PC-9 (cell line): ENCODE measurements around the gene KCNQ1OT1. TPM values are rescaled to one million over a fixed set of nuclear protein-coding genes. Genes with fewer than 3 reads are reported as not detected.

Experiments used
- BruUV-seq: library from RNA; stranded (reverse); fragments of 400-500 nt; replicated peaks from 2 replicates; lab custom pipeline; 2021; lab: Mats Ljungman, UMichigan
- CTCF ChIA-PET: fragments of 300-600 bp; sonication (Branson Sonifier 250); formaldehyde crosslinking; loops from one replicate; lab custom pipeline; 2022; ENCODE audit warnings: antibody characterized with exemption; lab: Charles Lee
- POLR2A ChIA-PET: fragments of 300-600 bp; sonication (Branson Sonifier 250); formaldehyde crosslinking; loops from one replicate; lab custom pipeline; 2022; ENCODE audit warnings: antibody characterized with exemption; ENCODE audit not compliant: unreplicated experiment; lab: Charles Lee
- DNase-seq, 2 experiments: peaks; one replicate each; pipeline versions ENCODE4 v3.0.0 to v3.0.0-alpha.2; 2015 to 2022; ENCODE audit warnings: mixed read lengths in 1 of 2
- H2AFZ ChIP-seq: fragments of 200-600 bp; sonication (generic); 2 replicates; pipeline ENCODE4 v1.8.1; 2017; ENCODE audit warnings: antibody characterized with exemption
- H3F3A ChIP-seq: fragments of 200-600 bp; sonication (generic); 2 replicates; pipeline ENCODE4 v1.8.1; 2017; ENCODE audit warnings: antibody characterized with exemption, mild to moderate bottlenecking, low read depth; ENCODE audit not compliant: insufficient read depth
- H3K27ac ChIP-seq: fragments of 200-600 bp; sonication (generic); 2 replicates; pipeline ENCODE4 v1.6.1; 2016; ENCODE audit warnings: mixed run types
- H3K27me3 ChIP-seq: fragments of 200-600 bp; sonication (generic); 2 replicates; pipeline ENCODE4 v1.6.1; 2016; ENCODE audit warnings: low read depth, mixed run types; ENCODE audit not compliant: insufficient read depth
- H3K36me3 ChIP-seq: fragments of 200-600 bp; sonication (generic); 2 replicates; pipeline ENCODE4 v1.6.1; 2016; ENCODE audit warnings: low read depth, mixed run types
- H3K4me1 ChIP-seq: fragments of 200-600 bp; sonication (generic); replicated peaks from 2 replicates; pipeline ENCODE4 v1.6.1; 2016; ENCODE audit warnings: mixed run types; ENCODE audit not compliant: insufficient read depth
- H3K4me2 ChIP-seq: fragments of 200-600 bp; sonication (generic); 2 replicates; pipeline ENCODE4 v1.6.1; 2017; ENCODE audit warnings: mixed run types
- H3K4me3 ChIP-seq: fragments of 200-600 bp; sonication (generic); 2 replicates; pipeline ENCODE4 v1.6.1; 2016; ENCODE audit warnings: mixed run types
- H3K79me2 ChIP-seq: fragments of 200-600 bp; sonication (generic); 2 replicates; pipeline ENCODE4 v1.6.1; 2017; ENCODE audit warnings: low read depth, mixed run types
- H3K9me2 ChIP-seq: fragments of 200-600 bp; sonication (generic); 2 replicates; pipeline ENCODE4 v1.8.1; 2017; ENCODE audit warnings: mild to moderate bottlenecking; ENCODE audit not compliant: insufficient read depth
- H3K9me3 ChIP-seq: fragments of 200-600 bp; sonication (generic); 2 replicates; pipeline ENCODE4 v1.8.1; 2016; ENCODE audit warnings: low read depth; ENCODE audit not compliant: insufficient read depth
- H4K20me1 ChIP-seq: fragments of 200-600 bp; sonication (generic); 2 replicates; pipeline ENCODE4 v1.8.1; 2017; ENCODE audit not compliant: insufficient read depth
- EZH2 ChIP-seq: fragments of 200-600 bp; sonication (generic); IDR thresholded peaks from 2 replicates; pipeline ENCODE4 v1.8.0; 2017; ENCODE audit warnings: antibody characterized with exemption, low read depth
- intact Hi-C: fragments of 100-400 bp; cut with micrococcal nuclease; formaldehyde crosslinking; loops from one replicate; pipeline ENCODE4 v1.10.0; 2022; ENCODE audit not compliant: unreplicated experiment
- total RNA-seq: library from RNA; stranded (reverse); gene quantifications from 2 replicates; pipeline ENCODE4 v1.2.3, GENCODE V29; 2021
- TF ChIP-seq, protein P1 (sequence below): fragments of 200-600 bp; sonication (generic); conservative IDR thresholded peaks from 2 replicates; pipeline ENCODE4 v1.6.1; 2017; ENCODE audit warnings: mixed run types, antibody characterized with exemption, mild to moderate bottlenecking, moderate library complexity

Gene KCNQ1OT1
- total RNA-seq, 1 experiment from 2014 or later: 3.4 TPM

- Histone ChIP-seq H4K20me1 (no peaks in the 10 kb centered on the region; the same call in 1 of the 2 replicates), H3F3A (no peaks in the 10 kb centered on the region), H3K9me3 (no peaks in the 10 kb centered on the region), H3K4me3 (no peak overlapping the region), H3K79me2 (no peaks in the 10 kb centered on the region), H3K4me2 (no peak overlapping the region), H3K27ac (no peak overlapping the region), H3K9me2 (no peaks in the 10 kb centered on the region), H3K4me1 (no peaks in the 10 kb centered on the region), H3K27me3 (no peaks in the 10 kb centered on the region), H3K36me3 (no peaks in the 10 kb centered on the region), H2AFZ (no peak overlapping the region)
- DNase-seq: no peak
- ChIA-PET POLR2A (no interaction called here), CTCF (no interaction called here)
- intact Hi-C loops: no loop called here
- BruUV-seq: no TSS peak
- TF ChIP-seq, protein P1, sequence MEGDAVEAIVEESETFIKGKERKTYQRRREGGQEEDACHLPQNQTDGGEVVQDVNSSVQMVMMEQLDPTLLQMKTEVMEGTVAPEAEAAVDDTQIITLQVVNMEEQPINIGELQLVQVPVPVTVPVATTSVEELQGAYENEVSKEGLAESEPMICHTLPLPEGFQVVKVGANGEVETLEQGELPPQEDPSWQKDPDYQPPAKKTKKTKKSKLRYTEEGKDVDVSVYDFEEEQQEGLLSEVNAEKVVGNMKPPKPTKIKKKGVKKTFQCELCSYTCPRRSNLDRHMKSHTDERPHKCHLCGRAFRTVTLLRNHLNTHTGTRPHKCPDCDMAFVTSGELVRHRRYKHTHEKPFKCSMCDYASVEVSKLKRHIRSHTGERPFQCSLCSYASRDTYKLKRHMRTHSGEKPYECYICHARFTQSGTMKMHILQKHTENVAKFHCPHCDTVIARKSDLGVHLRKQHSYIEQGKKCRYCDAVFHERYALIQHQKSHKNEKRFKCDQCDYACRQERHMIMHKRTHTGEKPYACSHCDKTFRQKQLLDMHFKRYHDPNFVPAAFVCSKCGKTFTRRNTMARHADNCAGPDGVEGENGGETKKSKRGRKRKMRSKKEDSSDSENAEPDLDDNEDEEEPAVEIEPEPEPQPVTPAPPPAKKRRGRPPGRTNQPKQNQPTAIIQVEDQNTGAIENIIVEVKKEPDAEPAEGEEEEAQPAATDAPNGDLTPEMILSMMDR: no peak
- no peak for TF ChIP-seq EZH2
These were observed 14.7 kb downstream of the KCNQ1OT1 start for GRCh38 chr11:2685051-2685450.

GRCh38 chr11:2684581-2684980, 15.2 kb downstream of the KCNQ1OT1 start:
- H3K4me3 ChIP-seq: no peak overlapping the region
- CTCF ChIA-PET: no interaction called here
- DNase-seq: no peak
- H3K36me3 ChIP-seq: no peaks in the 10 kb centered on the region
- H3K9me2 ChIP-seq: no peaks in the 10 kb centered on the region
- no peaks in the 10 kb centered on the region for H3K79me2 ChIP-seq
- TF ChIP-seq, protein P1: no peak
- no peak for TF ChIP-seq EZH2
- intact Hi-C loops: no loop called here
- H2AFZ ChIP-seq: no peak overlapping the region
- no peaks in the 10 kb centered on the region for H3K4me1 ChIP-seq
- H4K20me1 ChIP-seq: no peaks in the 10 kb centered on the region; the same call in 1 of the 2 replicates
- no peak overlapping the region for H3K4me2 ChIP-seq
- BruUV-seq: no TSS peak
- H3F3A ChIP-seq: no peaks in the 10 kb centered on the region
- no peaks in the 10 kb centered on the region for H3K27me3 ChIP-seq
- POLR2A ChIA-PET: no interaction called here
- H3K9me3 ChIP-seq: no peaks in the 10 kb centered on the region
- H3K27ac ChIP-seq: no peak overlapping the region

GRCh38 chr11:2683806-2684205, 16.0 kb downstream of the KCNQ1OT1 start:
- Histone ChIP-seq H2AFZ (no peak overlapping the region), H3K4me3 (no peak overlapping the region), H3K27ac (no peak overlapping the region), H3K79me2 (no peaks in the 10 kb centered on the region), H3K36me3 (no peaks in the 10 kb centered on the region), H3K9me3 (no peaks in the 10 kb centered on the region), H3K9me2 (no peaks in the 10 kb centered on the region), H3K4me1 (no peaks in the 10 kb centered on the region), H3F3A (no peaks in the 10 kb centered on the region), H3K4me2 (no peak overlapping the region), H4K20me1 (no peaks in the 10 kb centered on the region; the same call in 1 of the 2 replicates), H3K27me3 (no peaks in the 10 kb centered on the region)
- DNase-seq: no peak
- CTCF ChIA-PET: no interaction called here
- POLR2A ChIA-PET: no interaction called here
- no peak for TF ChIP-seq EZH2
- TF ChIP-seq, protein P1: no peak
- intact Hi-C loops: no loop called here
- BruUV-seq: no TSS peak
